GM12878 (cell line): ENCODE measurements around the gene DHX16. TPM values are rescaled to one million over a fixed set of nuclear protein-coding genes. Genes with fewer than 3 reads are reported as not detected.

Experiments
- CBFB ChIP-seq: IDR thresholded peaks from 2 replicates; pipeline ENCODE4 v1.6.1; 2016; ENCODE audit warnings: antibody characterized with exemption, low read depth
- CHD4 ChIP-seq: fragments of 200-600 bp; sonication (generic); IDR thresholded peaks from 2 replicates; pipeline ENCODE4 v1.6.1; 2016; ENCODE audit warnings: mild to moderate bottlenecking
- E4F1 ChIP-seq: fragments of 450-650 bp; IDR thresholded peaks from 2 replicates; pipeline ENCODE4 v1.6.1; 2018; ENCODE audit warnings: borderline replicate concordance, mild to moderate bottlenecking; ENCODE audit not compliant: partially characterized antibody
- EED ChIP-seq: sonication (generic); IDR thresholded peaks from 2 replicates; pipeline ENCODE4 v1.6.1; 2016; ENCODE audit warnings: antibody characterized with exemption, low read depth
- ELK1 ChIP-seq: IDR thresholded peaks from 2 replicates; pipeline ENCODE4 v1.6.1; 2012; ENCODE audit warnings: low read depth, low read length, improper control_type of control experiment
- MTA3 ChIP-seq: IDR thresholded peaks from 2 replicates; pipeline ENCODE4 v1.6.1; 2012; ENCODE audit warnings: low read length, inconsistent platforms, borderline replicate concordance
- MXI1 ChIP-seq: fragments of 150-350 bp; IDR thresholded peaks from 2 replicates; pipeline ENCODE4 v1.6.1; 2011; ENCODE audit warnings: low read depth, mild to moderate bottlenecking, inconsistent platforms, low read length, improper control_type of control experiment
- NKRF ChIP-seq: fragments of 450-650 bp; conservative IDR thresholded peaks from 2 replicates; pipeline ENCODE4 v1.6.1; 2017; ENCODE audit warnings: mild to moderate bottlenecking, moderate library complexity
- RAD51 ChIP-seq: fragments of 450-650 bp; IDR thresholded peaks from 2 replicates; pipeline ENCODE4 v1.6.1; 2016; ENCODE audit warnings: moderate library complexity, mild to moderate bottlenecking, inconsistent platforms
- RB1 ChIP-seq: fragments of 450-650 bp; formaldehyde crosslinking; IDR thresholded peaks from 2 replicates; pipeline ENCODE4 v1.6.1; 2017; ENCODE audit warnings: mild to moderate bottlenecking, borderline replicate concordance
- RBBP5 ChIP-seq: fragments of 200-600 bp; sonication (generic); conservative IDR thresholded peaks from 2 replicates; pipeline ENCODE4 v1.6.1; 2016
- SIN3A ChIP-seq: IDR thresholded peaks from 2 replicates; pipeline ENCODE4 v1.6.1; 2012; ENCODE audit warnings: low read depth, low read length, improper control_type of control experiment
- SMAD5 ChIP-seq: IDR thresholded peaks from 2 replicates; pipeline ENCODE4 v1.6.1; 2016; ENCODE audit warnings: antibody characterized with exemption, low read depth
- SREBF2 ChIP-seq: IDR thresholded peaks from 2 replicates; pipeline ENCODE4 v1.6.1; 2012; ENCODE audit warnings: mild to moderate bottlenecking, low read length
- TBL1XR1 ChIP-seq: IDR thresholded peaks from 2 replicates; pipeline ENCODE4 v1.6.1; 2012; ENCODE audit warnings: low read depth, low read length, improper control_type of control experiment
- USF1 ChIP-seq: IDR thresholded peaks from 2 replicates; pipeline ENCODE4 v1.6.1; 2011; ENCODE audit warnings: borderline replicate concordance, low read depth, mild to moderate bottlenecking, moderate library complexity, mixed read lengths, low read length; ENCODE audit not compliant: insufficient read depth; ENCODE audit errors: extremely low read length
- USF2 ChIP-seq: IDR thresholded peaks from 2 replicates; pipeline ENCODE4 v1.6.1; 2011; ENCODE audit warnings: low read depth, low read length, improper control_type of control experiment, borderline replicate concordance
- ZBTB33 ChIP-seq: fragments of 450-650 bp; IDR thresholded peaks from 2 replicates; pipeline ENCODE4 v1.6.1; 2017; ENCODE audit warnings: mild to moderate bottlenecking
- ZNF24 ChIP-seq: fragments of 450-650 bp; IDR thresholded peaks from 2 replicates; pipeline ENCODE4 v1.6.1; 2017; ENCODE audit warnings: antibody characterized with exemption, mild to moderate bottlenecking
- ZSCAN29 ChIP-seq: fragments of 450-650 bp; IDR thresholded peaks from 2 replicates; pipeline ENCODE4 v1.6.1; 2017; ENCODE audit warnings: mild to moderate bottlenecking, moderate library complexity
- polyA plus RNA-seq, 11 experiments: library from polyadenylated mRNA; depleted of rRNA in 4 of 11; unstranded in 6 of 11; stranded (reverse) in 5 of 11; fragments of >200 nt; fragmentation: Nextera tagmentation in 4 of 11; fragmentation: Illumina TruSeq in 1 of 11; extraction: Ambion mirVana in 4 of 11; extraction: Trizol in 1 of 11; gene quantifications; 1 replicate in 1 of 11; 2 replicates in 10 of 11; pipeline versions ENCODE4 v1.2.1 to v1.2.3, GENCODE V29; 2011 to 2016; ENCODE audit warnings: inconsistent platforms in 2 of 11, missing spikeins in 2 of 11, low read depth in 1 of 11
- total RNA-seq, 4 experiments: library from RNA; depleted of rRNA in 3 of 4; stranded (reverse); fragments of >200 nt in 3 of 4; fragmentation: Illumina TruSeq in 1 of 4; extraction: Trizol in 1 of 4; gene quantifications; 2 replicates each; pipeline versions ENCODE4 v1.2.1 to v1.2.3, GENCODE V29; 2013 to 2021

Gene DHX16
- total and polyA plus RNA-seq, 10 of the 15 experiments (the other 5 are each of a cell fraction or from before 2014, with no cell fraction given): 10.1 to 41.4 (median 38.3) TPM

GRCh38 chr6:30682143-30683117, 9.6 kb upstream of the DHX16 start (continued):
- TF ChIP-seq USF2 (no peak; the same call in 1 of the 2 replicates), USF1 (no peak), MXI1 (peak; percentile 59), NKRF (peak; percentile 68), CHD4 (no peak), ZBTB33 (no peak), RB1 (peak; percentile 20; the same call in 1 of the 2 replicates), SREBF2 (no peak), EED (peak; percentile 67), SMAD5 (peak; percentile 38), CBFB (peak; percentile 14; the same call in 1 of the 2 replicates), RBBP5 (no peak), SIN3A (no peak; the same call in 1 of the 2 replicates), E4F1 (peak; percentile 68), MTA3 (no peak), RAD51 (no peak), ZSCAN29 (no peak), TBL1XR1 (peak; percentile 49; the same call in 1 of the 2 replicates), ELK1 (peak; percentile 75; the same call in 1 of the 2 replicates), ZNF24 (no peak)
